Natural killer cell (primary cell): ENCODE data around the gene SRP54. TPM values are rescaled to one million over a fixed set of nuclear protein-coding genes. Genes with fewer than 3 reads are reported as not detected.
A peak's percentile ranks its signal among the peaks of the same experiment; 100 is the strongest.

Experiments
- ATAC-seq, 3 donors: fragments of 150-1000 bp in 2 of 3; fragments of 200-7000 bp in 1 of 3; cut with Tn5 transposase; 1 replicate in 1 of 3; 2 replicates in 2 of 3; pipeline ENCODE4 v1.10.0; 2021; ENCODE audit warnings: mild to moderate bottlenecking in 2 of 3, moderate library complexity in 2 of 3
- DNase-seq, 2 donors: peaks; one replicate each; pipeline versions ENCODE4 v3.0.0 to v3.0.0-alpha.2; 2013 to 2021; ENCODE audit warnings: mixed read lengths in 1 of 2
- H3K27ac ChIP-seq: one replicate; pipeline ENCODE4 v1.5.1; 2013; ENCODE audit warnings: mild to moderate bottlenecking, low read length
- H3K27me3 ChIP-seq: one replicate; pipeline ENCODE4 v1.6.1; 2013; ENCODE audit warnings: low read length; ENCODE audit not compliant: control insufficient read depth, insufficient read depth
- H3K36me3 ChIP-seq: one replicate; pipeline ENCODE4 v1.6.1; 2013; ENCODE audit warnings: low read length; ENCODE audit not compliant: control insufficient read depth, insufficient read depth
- H3K4me1 ChIP-seq: one replicate; pipeline ENCODE4 v1.6.1; 2013; ENCODE audit warnings: low read length; ENCODE audit not compliant: control insufficient read depth, insufficient read depth
- H3K4me3 ChIP-seq: one replicate; pipeline ENCODE4 v1.5.1; 2013; ENCODE audit warnings: low read length
- H3K9me3 ChIP-seq: one replicate; pipeline ENCODE4 v1.6.1; 2013; ENCODE audit warnings: low read length; ENCODE audit not compliant: control insufficient read depth, insufficient read depth
- H3K27ac Mint-ChIP-seq, 2 donors: one replicate each; pipeline ENCODE4 v1.8.0; 2022; ENCODE audit warnings: mild to moderate bottlenecking in 2 of 2, mixed read lengths in 2 of 2, moderate library complexity in 1 of 2
- H3K27me3 Mint-ChIP-seq, 2 donors: one replicate each; pipeline ENCODE4 v1.8.0; 2022; ENCODE audit warnings: low read depth in 2 of 2, mixed read lengths in 2 of 2
- H3K36me3 Mint-ChIP-seq: one replicate; pipeline ENCODE4 v1.8.0; 2022; ENCODE audit warnings: mixed read lengths
- H3K4me1 Mint-ChIP-seq, 2 donors: one replicate each; pipeline ENCODE4 v1.8.0; 2022; ENCODE audit warnings: mixed read lengths in 2 of 2
- H3K4me3 Mint-ChIP-seq: one replicate; pipeline ENCODE4 v1.8.0; 2022; ENCODE audit warnings: mild to moderate bottlenecking, moderate library complexity, mixed read lengths
- H3K9me3 Mint-ChIP-seq, 2 donors: one replicate each; pipeline ENCODE4 v1.8.0; 2022; ENCODE audit warnings: mixed read lengths in 2 of 2
- CTCF ChIP-seq: fragments of 200-600 bp; IDR thresholded peaks from one replicate; pipeline ENCODE4 v1.8.0; 2022; ENCODE audit warnings: antibody characterized with exemption
- WGBS: methylation state at CpG from one replicate; pipeline ENCODE4 v1.1.7; 2013; ENCODE audit warnings: missing lambda C conversion rate; ENCODE audit not compliant: insufficient coverage; 5-methylcytosine and 5-hydroxymethylcytosine counted together
- intact Hi-C: fragments of 100-400 bp; cut with micrococcal nuclease; formaldehyde crosslinking; loops from one replicate; pipeline ENCODE4 v1.14.2; 2022
- total RNA-seq, 4 donors: library from RNA; stranded (reverse); fragments of 120-200 nt in 1 of 4; gene quantifications; one replicate each; pipeline versions ENCODE4 v1.2.3 to v1.2.4, GENCODE V29; 2013 to 2022

The SRP54 gene
- total RNA-seq, 3 donors from 2014 or later (not counting 1 experiment from before 2014, with no cell fraction given): 41.2 to 63.2 (median 48.8) TPM

- intact Hi-C loops: no loop called here
- TF ChIP-seq CTCF: no peak
- peaks cover 10% of the 10 kb centered on the region for H3K4me1 ChIP-seq
Measured at GRCh38 chr14:35042632-35043031, 59.8 kb downstream of the SRP54 start.

DNA sequence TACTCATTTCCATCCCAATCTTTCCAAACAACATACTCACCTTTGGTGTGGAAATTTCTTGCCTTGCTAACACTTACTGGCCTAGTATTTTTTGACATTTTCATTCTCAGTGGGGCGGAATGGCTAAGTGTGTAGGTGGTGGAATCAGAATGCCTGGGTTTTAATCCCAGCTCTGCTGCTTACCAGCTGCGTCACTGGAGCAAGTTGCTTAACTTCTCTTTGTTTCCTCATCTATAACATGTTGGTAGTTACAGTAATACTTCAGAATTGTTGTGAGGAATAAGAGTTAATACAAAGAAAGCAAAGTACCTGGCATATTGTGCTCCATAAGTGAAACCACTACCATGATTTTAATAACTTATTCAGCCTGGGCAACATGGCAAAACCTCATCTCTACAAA is 60.3 kb downstream of the SRP54 start:
- no peaks in the 10 kb centered on the region for H3K36me3 ChIP-seq
- no peak overlapping the region for H3K27ac ChIP-seq
- intact Hi-C loops: no loop called here
- H3K4me1 Mint-ChIP-seq: peaks cover 25% of the 10 kb centered on the region in 2 donors
- TF ChIP-seq CTCF: no peak
- WGBS: 80% methylated on average over 1 of the region's 2 CpGs
- ATAC-seq (no peak), DNase-seq (no peak)
- peaks cover 11% of the 10 kb centered on the region for H3K4me1 ChIP-seq
- H3K9me3 Mint-ChIP-seq: no peaks in the 10 kb centered on the region
- H3K27me3 ChIP-seq: no peaks in the 10 kb centered on the region
- no peak overlapping the region for H3K4me3 ChIP-seq
- peak overlapping the region; percentile 48 to 77 for H3K27ac Mint-ChIP-seq
- no peaks in the 10 kb centered on the region for H3K36me3 Mint-ChIP-seq
- H3K27me3 Mint-ChIP-seq: no peaks in the 10 kb centered on the region
- peak overlapping the region; percentile 10 for H3K4me3 Mint-ChIP-seq
- no peaks in the 10 kb centered on the region for H3K9me3 ChIP-seq

More at GRCh38 chr14:35042632-35043031, 59.8 kb downstream of the SRP54 start:
- no peaks in the 10 kb centered on the region for H3K36me3 Mint-ChIP-seq
- Histone ChIP-seq H3K27ac (no peak overlapping the region), H3K9me3 (no peaks in the 10 kb centered on the region), H3K36me3 (no peaks in the 10 kb centered on the region), H3K4me3 (no peak overlapping the region), H3K27me3 (no peaks in the 10 kb centered on the region)
- WGBS: 89% methylated on average over 2 of the region's 3 CpGs
- H3K4me3 Mint-ChIP-seq: no peak overlapping the region
- ATAC-seq: no peak
- H3K9me3 Mint-ChIP-seq: no peaks in the 10 kb centered on the region
- H3K27ac Mint-ChIP-seq: peak overlapping the region; percentile 48 to 77
- no peak for DNase-seq
- no peaks in the 10 kb centered on the region for H3K27me3 Mint-ChIP-seq
- peaks cover 21% of the 10 kb centered on the region in 2 donors for H3K4me1 Mint-ChIP-seq

GRCh38 chr14:35044939-35045797 is 62.4 kb downstream of the SRP54 start:
- no peaks in the 10 kb centered on the region for H3K9me3 Mint-ChIP-seq
- Histone ChIP-seq H3K27me3 (no peaks in the 10 kb centered on the region), H3K4me3 (peak overlapping the region; percentile 49), H3K27ac (peak overlapping the region; percentile 88), H3K9me3 (no peaks in the 10 kb centered on the region), H3K36me3 (no peaks in the 10 kb centered on the region), H3K4me1 (peaks cover 11% of the 10 kb centered on the region)
- H3K27ac Mint-ChIP-seq: peak overlapping the region; percentile 91 to 93
- ATAC-seq: no peak
- TF ChIP-seq CTCF: no peak
- intact Hi-C loops: loop anchor here (5.0 kb wide), 1 partner anchor 372 kb away; no protein-coding TSS in a partner anchor
- H3K27me3 Mint-ChIP-seq: no peaks in the 10 kb centered on the region
- peak overlapping the region; percentile 97 for H3K4me3 Mint-ChIP-seq
- peaks cover 25 to 31% of the 10 kb centered on the region in 2 donors for H3K4me1 Mint-ChIP-seq
- H3K36me3 Mint-ChIP-seq: no peaks in the 10 kb centered on the region
- peak in 1 of 2 donors; percentile 27 for DNase-seq
- WGBS: 25% methylated on average over 8 of the region's 8 CpGs
